HG03196 (cell line): Measurements from ENCODE around the gene USP20.
"Not testable (repeated sequence)": the region's sequence is repeated elsewhere in the genome, so short reads cannot be mapped to it uniquely, and the experiment has no call there.

Experiments used
- ATAC-seq: cut with Tn5 transposase; IDR thresholded peaks from one replicate; pipeline ENCODE4 v1.9.1; 2021; ENCODE audit not compliant: unreplicated experiment

Gene USP20

GRCh38 chr9:129835128-129835859 lies at the start of gene USP20, which contains the start of gene C9orf78:
Gene USP20, plus strand, starts transcription at chr9:129835458. Its CDS starts 17,098 bp downstream, at chr9:129852556.
Gene C9orf78, minus strand, starts transcription at chr9:129835275. Its CDS starts 54 bp downstream, at chr9:129835221.
- ATAC-seq = peak; percentile 89

GRCh38 chr9:129785866-129786265 lies 49.4 kb upstream of the USP20 start:
- no peak for ATAC-seq

- no peak for ATAC-seq
These were observed 48.8 kb upstream of the USP20 start for GRCh38 chr9:129786481-129786880.

GRCh38 chr9:129794549-129794948 lies 40.7 kb upstream of the USP20 start:
- no peak for ATAC-seq

- not testable (repeated sequence) for ATAC-seq
These were observed 39.2 kb upstream of the USP20 start for GRCh38 chr9:129796029-129796428.

GRCh38 chr9:129798973-129799372 lies 36.3 kb upstream of the USP20 start:
- no peak for ATAC-seq

GRCh38 chr9:129801504-129801903 lies 33.8 kb upstream of the USP20 start:
- ATAC-seq = no peak

- ATAC-seq = peak; percentile 77
These were observed 32.2 kb upstream of the USP20 start, which contains the start of gene TOR1B for GRCh38 chr9:129802833-129803675. Gene TOR1B, plus strand, starts transcription at chr9:129803184. Its CDS starts 29 bp downstream, at chr9:129803213.

- ATAC-seq = no peak
These were observed 31.6 kb upstream of the USP20 start for GRCh38 chr9:129803676-129804060.

GRCh38 chr9:129806061-129806460 lies 29.2 kb upstream of the USP20 start:
- ATAC-seq = no peak

- no peak for ATAC-seq
These were observed 25.9 kb upstream of the USP20 start for GRCh38 chr9:129809346-129809745.

GRCh38 chr9:129810116-129810515 lies 25.1 kb upstream of the USP20 start:
- ATAC-seq = no peak

GRCh38 chr9:129810788-129811187 lies 24.5 kb upstream of the USP20 start:
- ATAC-seq = no peak

GRCh38 chr9:129811967-129812363 lies 23.3 kb upstream of the USP20 start:
- no peak for ATAC-seq

- no peak for ATAC-seq
These were observed 22.9 kb upstream of the USP20 start for GRCh38 chr9:129812385-129812784.

GRCh38 chr9:129813661-129814060 lies 21.6 kb upstream of the USP20 start:
- no peak for ATAC-seq

- no peak for ATAC-seq
These were observed 20.6 kb upstream of the USP20 start for GRCh38 chr9:129814432-129815223.

- ATAC-seq = no peak
These were observed 20.0 kb upstream of the USP20 start for GRCh38 chr9:129815278-129815677.

GRCh38 chr9:129816501-129817435 lies 18.5 kb upstream of the USP20 start:
- no peak for ATAC-seq

GRCh38 chr9:129822898-129823541 lies 12.2 kb upstream of the USP20 start:
- no peak for ATAC-seq
